Measurements from ENCODE around the gene LRP8. TPM values are rescaled to one million over a fixed set of nuclear protein-coding genes. Genes with fewer than 3 reads are reported as not detected.

LRP8 gene
- total and polyA plus RNA-seq, 10 donors, result 1.7 to 14.4 (median 5.5) TPM

DNA sequence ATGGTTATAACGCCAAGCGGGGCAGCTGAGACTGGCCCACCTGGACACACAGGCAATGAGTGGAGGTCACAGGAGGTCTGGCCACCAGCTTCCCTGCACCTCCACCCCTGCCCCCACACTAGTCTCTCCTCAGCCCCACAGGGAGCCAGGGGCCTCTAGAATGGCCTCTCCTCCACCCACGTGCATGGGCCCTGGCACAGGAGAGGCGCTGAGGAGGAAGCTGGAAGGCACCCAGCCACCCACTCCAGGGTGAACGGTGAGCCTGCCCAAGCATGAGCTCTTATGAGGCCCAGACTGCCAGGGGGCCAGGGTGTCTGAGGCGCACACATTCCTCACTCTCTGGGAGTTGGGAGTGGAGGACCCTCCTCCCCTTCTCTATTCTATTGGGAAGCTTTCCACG is 22.2 kb downstream of the LRP8 start:
- DNase-seq, result no peak
- no peak overlapping the region for H3K4me3 ChIP-seq
- TF ChIP-seq POLR2A (IDR thresholded peaks at IDR 0.05), result no peak
- no peak for TF ChIP-seq CTCF (IDR thresholded peaks at IDR 0.05 in 8 of 11, conservative IDR thresholded peaks at IDR 0.05 in 3 of 11)
- no peak for TF ChIP-seq POLR2AphosphoS5 (IDR thresholded peaks at IDR 0.05)
- no peaks in the 10 kb centered on the region for H3K9me3 ChIP-seq
- peaks cover 0 to 16% (median 2%) of the 10 kb centered on the region in 6 donors for H3K4me1 ChIP-seq
- no peak overlapping the region for H3K27ac ChIP-seq
- H3K27me3 ChIP-seq (replicated peaks in 1 of 7), result no peaks in the 10 kb centered on the region
- H3K36me3 ChIP-seq, result no peaks in the 10 kb centered on the region
- 57 to 89% (median 79%) methylated on average over 3 to 7 of the region's 7 CpGs for WGBS, 5 donors
- intact Hi-C loops (cut with DNase I; ENCODE audit: low total_unique reads), result no loop called here

GRCh38 chr1:53304527-53304926 is 23.3 kb downstream of the LRP8 start:
- TF ChIP-seq POLR2A (IDR thresholded peaks at IDR 0.05), result no peak
- no peak overlapping the region for H3K4me3 ChIP-seq
- intact Hi-C loops (cut with DNase I; ENCODE audit: low total_unique reads), result no loop called here
- 96 to 99% (median 97%) methylated on average over 6 to 7 of the region's 7 CpGs for WGBS, 5 donors
- peaks cover 0 to 16% (median 2%) of the 10 kb centered on the region in 6 donors for H3K4me1 ChIP-seq
- no peak overlapping the region for H3K27ac ChIP-seq
- H3K27me3 ChIP-seq (replicated peaks in 1 of 7), result no peaks in the 10 kb centered on the region
- no peak for DNase-seq
- H3K36me3 ChIP-seq, result no peaks in the 10 kb centered on the region
- no peaks in the 10 kb centered on the region for H3K9me3 ChIP-seq

DNA sequence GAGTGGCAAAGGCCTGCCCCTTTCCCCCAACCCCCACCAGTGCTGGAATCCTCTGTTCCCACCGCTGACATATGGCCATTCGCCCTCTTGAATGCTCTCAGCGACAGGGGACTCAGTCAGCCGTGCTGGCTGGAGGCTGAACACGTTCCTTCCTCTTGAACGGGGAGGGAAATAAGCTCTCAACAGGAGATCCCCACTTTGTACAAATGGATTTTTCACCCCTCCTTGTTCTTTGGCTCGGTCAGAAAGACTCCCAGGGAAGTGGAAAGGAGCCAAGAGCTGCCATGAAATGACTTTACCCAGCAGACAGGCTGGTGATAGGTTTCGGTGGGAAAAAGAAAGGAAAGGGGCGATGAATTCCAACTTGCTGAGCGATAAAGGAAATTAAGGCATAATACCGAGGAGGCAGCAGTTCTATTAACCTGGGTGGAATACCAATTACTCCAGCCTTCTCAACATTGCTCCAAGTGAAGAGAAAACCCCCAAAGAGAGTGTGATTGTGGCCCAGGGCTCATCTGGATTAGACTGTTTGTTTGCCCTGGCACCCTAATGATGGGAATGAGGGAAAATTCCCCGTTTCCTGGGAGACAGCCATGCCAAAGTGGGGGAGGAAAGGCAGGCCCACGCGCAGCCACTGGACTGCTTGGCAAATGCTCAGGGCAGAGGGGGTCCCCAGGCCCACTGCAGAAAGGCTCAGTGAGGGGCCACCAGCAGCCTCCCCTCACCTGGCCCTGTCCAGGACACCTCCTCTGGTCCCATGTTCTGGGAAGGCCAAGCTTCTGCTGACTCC is 23.9 kb downstream of the LRP8 start:
- Histone ChIP-seq H3K27me3 (replicated peaks in 1 of 7) (no peaks in the 10 kb centered on the region), H3K36me3 (no peaks in the 10 kb centered on the region), H3K9me3 (no peaks in the 10 kb centered on the region), H3K4me3 (no peak overlapping the region), H3K27ac (no peak overlapping the region), H3K4me1 (peaks cover 0 to 16% (median 2%) of the 10 kb centered on the region in 6 donors)
- WGBS, 5 donors, result 71 to 90% (median 81%) methylated on average over 13 to 14 of the region's 14 CpGs
- DNase-seq, result no peak
- no peak for TF ChIP-seq POLR2A (IDR thresholded peaks at IDR 0.05)
- TF ChIP-seq POLR2AphosphoS5 (IDR thresholded peaks at IDR 0.05), result no peak
- no peak for TF ChIP-seq CTCF (IDR thresholded peaks at IDR 0.05 in 8 of 11, conservative IDR thresholded peaks at IDR 0.05 in 3 of 11)
- intact Hi-C loops (cut with DNase I; ENCODE audit: low total_unique reads), result no loop called here

- intact Hi-C loops (cut with DNase I; ENCODE audit: low total_unique reads), result no loop called here
- no peak for DNase-seq
- 90 to 93% (median 92%) methylated on average over 7 of the region's 7 CpGs for WGBS, 5 donors
- TF ChIP-seq CTCF (IDR thresholded peaks at IDR 0.05 in 8 of 11, conservative IDR thresholded peaks at IDR 0.05 in 3 of 11) (no peak), POLR2AphosphoS5 (IDR thresholded peaks at IDR 0.05) (no peak), POLR2A (IDR thresholded peaks at IDR 0.05) (no peak)
- Histone ChIP-seq H3K27ac (no peak overlapping the region), H3K4me3 (no peak overlapping the region), H3K36me3 (no peaks in the 10 kb centered on the region), H3K4me1 (peaks cover 0 to 16% (median 2%) of the 10 kb centered on the region in 6 donors), H3K27me3 (replicated peaks in 1 of 7) (no peaks in the 10 kb centered on the region), H3K9me3 (no peaks in the 10 kb centered on the region)
Measured at GRCh38 chr1:53303243-53303642, 24.6 kb downstream of the LRP8 start.

All from spleen (tissue), 11 donors.